GM12878 (cell line): Measurements from ENCODE around the gene URI1. TPM values are rescaled to one million over a fixed set of nuclear protein-coding genes. Genes with fewer than 3 reads are reported as not detected.

ENCODE experiments used
- ATAC-seq: fragments of 200-7000 bp; cut with Tn5 transposase; 3 replicates; pipeline ENCODE4 v1.9.1; 2020; ENCODE audit warnings: mild to moderate bottlenecking, moderate library complexity
- BruUV-seq: library from RNA; stranded (reverse); fragments of 400-500 nt; replicated peaks from 2 replicates; lab custom pipeline; 2021; lab: Mats Ljungman, UMichigan
- CTCF ChIA-PET: fragments of 300-600 bp; sonication (Branson Sonifier 250); formaldehyde crosslinking; extraction: SDS; loops from one replicate; lab custom pipeline; 2021; ENCODE audit warnings: inconsistent platforms; lab: Yijun Ruan, JAX
- POLR2A ChIA-PET: fragments of 350-600 bp; formaldehyde crosslinking; extraction: SDS; loops from one replicate; lab custom pipeline; 2021; ENCODE audit warnings: inconsistent platforms; lab: Charles Lee
- RAD21 ChIA-PET: fragments of 300-600 bp; sonication (Branson Sonifier 250); formaldehyde crosslinking; loops from one replicate; lab custom pipeline; 2023; ENCODE audit warnings: antibody characterized with exemption; ENCODE audit not compliant: unreplicated experiment; lab: Charles Lee
- SMC1A ChIA-PET: fragments of 300-600 bp; sonication (Branson Sonifier 250); formaldehyde crosslinking; loops from one replicate; lab custom pipeline; 2023; ENCODE audit not compliant: unreplicated experiment, uncharacterized antibody; lab: Charles Lee
- DNase-seq: peaks from one replicate; pipeline ENCODE4 v3.0.0-alpha.2; 2011; ENCODE audit warnings: low read depth, low spot score
- FAIRE-seq: peaks from 3 replicates; lab custom pipeline; 2011; peaks lifted over from hg19 to GRCh38; lab: Jason Lieb, UNC
- H2AFZ ChIP-seq: 2 replicates; pipeline ENCODE4 v1.6.0; 2011; ENCODE audit warnings: low read depth, low read length, control low read depth; ENCODE audit not compliant: control insufficient read depth
- H3K27ac ChIP-seq: 2 replicates; pipeline ENCODE4 v1.5.1; 2011; ENCODE audit warnings: control low read depth; ENCODE audit not compliant: control insufficient read depth, insufficient read depth
- H3K27me3 ChIP-seq, 2 experiments: replicated peaks in 1 of 2; 2 replicates each; pipeline versions ENCODE4 v1.6.0 to v1.6.1; 2011; ENCODE audit warnings: low read length in 1 of 2; ENCODE audit not compliant: control insufficient read depth in 2 of 2, insufficient read depth in 2 of 2
- H3K36me3 ChIP-seq, 2 experiments: 2 replicates each; pipeline ENCODE4 v1.5.1; 2011; ENCODE audit warnings: low read length in 1 of 2; ENCODE audit not compliant: control insufficient read depth in 2 of 2, insufficient read depth in 2 of 2
- H3K4me1 ChIP-seq: 2 replicates; pipeline ENCODE4 v1.6.1; 2011; ENCODE audit warnings: mild to moderate bottlenecking, low read length, moderate library complexity, mixed read lengths; ENCODE audit not compliant: control insufficient read depth, insufficient read depth
- H3K4me2 ChIP-seq: 2 replicates; pipeline ENCODE4 v1.6.0; 2011; ENCODE audit warnings: control low read depth; ENCODE audit not compliant: control insufficient read depth, insufficient read depth
- H3K4me3 ChIP-seq: fragments of 200-600 bp; sonication (generic); 2 replicates; pipeline ENCODE4 v1.5.1; 2016
- H3K79me2 ChIP-seq: 2 replicates; pipeline ENCODE4 v1.6.0; 2011; ENCODE audit warnings: low read length; ENCODE audit not compliant: control insufficient read depth, insufficient read depth
- H3K9ac ChIP-seq: 2 replicates; pipeline ENCODE4 v1.8.0; 2011; ENCODE audit warnings: low read length, control low read depth, mixed read lengths; ENCODE audit not compliant: control insufficient read depth, insufficient read depth
- H3K9me3 ChIP-seq: replicated peaks from 3 replicates; pipeline ENCODE4 v1.5.1; 2011; ENCODE audit warnings: mild to moderate bottlenecking, low read length; ENCODE audit not compliant: control insufficient read depth, insufficient read depth
- H4K20me1 ChIP-seq: 2 replicates; pipeline ENCODE4 v1.6.0; 2011; ENCODE audit not compliant: control insufficient read depth, insufficient read depth
- CHD4 ChIP-seq: fragments of 200-600 bp; sonication (generic); IDR thresholded peaks from 2 replicates; pipeline ENCODE4 v1.6.1; 2016; ENCODE audit warnings: mild to moderate bottlenecking
- ESRRA ChIP-seq: IDR thresholded peaks from 2 replicates; pipeline ENCODE4 v1.6.1; 2012; ENCODE audit warnings: mild to moderate bottlenecking, low read length, improper control_type of control experiment
- GATAD2B ChIP-seq: fragments of 450-650 bp; conservative IDR thresholded peaks from 2 replicates; pipeline ENCODE4 v1.6.1; 2017; ENCODE audit warnings: low read depth, mild to moderate bottlenecking, moderate library complexity
- SIX5 ChIP-seq: IDR thresholded peaks from 2 replicates; pipeline ENCODE4 v1.6.1; 2011; ENCODE audit warnings: mild to moderate bottlenecking, low read depth, low read length, moderate library complexity; ENCODE audit not compliant: severe bottlenecking
- ZBTB33 ChIP-seq: fragments of 450-650 bp; IDR thresholded peaks from 2 replicates; pipeline ENCODE4 v1.6.1; 2017; ENCODE audit warnings: mild to moderate bottlenecking
- ZZZ3 ChIP-seq: IDR thresholded peaks from 2 replicates; pipeline ENCODE4 v1.6.1; 2011; ENCODE audit warnings: low read depth; ENCODE audit not compliant: control insufficient read depth, insufficient read length
- WGBS: methylation state at CpG from one replicate; pipeline ENCODE4 v1.1.6; 2016; ENCODE audit warnings: low lambda C conversion rate; ENCODE audit not compliant: insufficient replicate concordance, insufficient coverage; ENCODE audit errors: missing lambda C conversion rate; 5-methylcytosine and 5-hydroxymethylcytosine counted together
- in situ Hi-C: fragments of 300-500 bp; cut with MboI; formaldehyde crosslinking; loops from 9 replicates; pipeline ENCODE4 v1.14.3; 2018; ENCODE audit warnings: mixed read lengths
- intact Hi-C: fragments of 100-400 bp; cut with micrococcal nuclease; formaldehyde crosslinking; loops from one replicate; pipeline ENCODE4 v1.14.2; 2022; ENCODE audit not compliant: unreplicated experiment
- polyA plus RNA-seq, 11 experiments: library from polyadenylated mRNA; depleted of rRNA in 4 of 11; unstranded in 6 of 11; stranded (reverse) in 5 of 11; fragments of >200 nt; fragmentation: Nextera tagmentation in 4 of 11; fragmentation: Illumina TruSeq in 1 of 11; extraction: Ambion mirVana in 4 of 11; extraction: Trizol in 1 of 11; gene quantifications; 1 replicate in 1 of 11; 2 replicates in 10 of 11; pipeline versions ENCODE4 v1.2.1 to v1.2.3, GENCODE V29; 2011 to 2016; ENCODE audit warnings: inconsistent platforms in 2 of 11, missing spikeins in 2 of 11, low read depth in 1 of 11
- total RNA-seq, 4 experiments: library from RNA; depleted of rRNA in 3 of 4; stranded (reverse); fragments of >200 nt in 3 of 4; fragmentation: Illumina TruSeq in 1 of 4; extraction: Trizol in 1 of 4; gene quantifications; 2 replicates each; pipeline versions ENCODE4 v1.2.1 to v1.2.3, GENCODE V29; 2013 to 2021
- TF ChIP-seq, protein P1 (sequence below): fragments of 450-650 bp; IDR thresholded peaks from 2 replicates; pipeline ENCODE4 v1.6.1; 2018; ENCODE audit warnings: mild to moderate bottlenecking, low read depth, moderate library complexity; ENCODE audit not compliant: partially characterized antibody

The URI1 gene
- total and polyA plus RNA-seq, 10 of the 15 experiments (the other 5 are each of a cell fraction or from before 2014, with no cell fraction given): 15.2 to 94.2 (median 47.9) TPM

DNA sequence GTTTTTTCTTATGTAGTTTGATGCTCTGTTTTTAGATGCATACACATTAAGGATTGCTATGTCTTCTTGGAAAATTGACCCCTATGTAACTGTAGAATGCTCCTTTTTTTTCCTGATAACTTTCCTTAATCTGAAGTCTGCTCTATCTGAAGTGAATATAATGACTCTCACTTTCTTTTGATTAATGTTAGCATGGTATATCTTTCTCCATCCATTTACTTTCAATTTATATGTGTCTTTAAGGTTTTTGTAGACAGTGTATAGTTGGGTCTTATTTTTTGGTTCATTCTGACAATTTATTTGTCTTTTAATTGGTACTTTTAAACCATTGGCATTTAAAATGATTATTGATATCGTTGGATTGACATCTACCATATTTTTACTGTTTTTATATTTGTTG lies 92.3 kb downstream of the URI1 start (continued):
- TF ChIP-seq SIX5 (no peak), GATAD2B (no peak), ZBTB33 (no peak)
- TF ChIP-seq, protein P1, sequence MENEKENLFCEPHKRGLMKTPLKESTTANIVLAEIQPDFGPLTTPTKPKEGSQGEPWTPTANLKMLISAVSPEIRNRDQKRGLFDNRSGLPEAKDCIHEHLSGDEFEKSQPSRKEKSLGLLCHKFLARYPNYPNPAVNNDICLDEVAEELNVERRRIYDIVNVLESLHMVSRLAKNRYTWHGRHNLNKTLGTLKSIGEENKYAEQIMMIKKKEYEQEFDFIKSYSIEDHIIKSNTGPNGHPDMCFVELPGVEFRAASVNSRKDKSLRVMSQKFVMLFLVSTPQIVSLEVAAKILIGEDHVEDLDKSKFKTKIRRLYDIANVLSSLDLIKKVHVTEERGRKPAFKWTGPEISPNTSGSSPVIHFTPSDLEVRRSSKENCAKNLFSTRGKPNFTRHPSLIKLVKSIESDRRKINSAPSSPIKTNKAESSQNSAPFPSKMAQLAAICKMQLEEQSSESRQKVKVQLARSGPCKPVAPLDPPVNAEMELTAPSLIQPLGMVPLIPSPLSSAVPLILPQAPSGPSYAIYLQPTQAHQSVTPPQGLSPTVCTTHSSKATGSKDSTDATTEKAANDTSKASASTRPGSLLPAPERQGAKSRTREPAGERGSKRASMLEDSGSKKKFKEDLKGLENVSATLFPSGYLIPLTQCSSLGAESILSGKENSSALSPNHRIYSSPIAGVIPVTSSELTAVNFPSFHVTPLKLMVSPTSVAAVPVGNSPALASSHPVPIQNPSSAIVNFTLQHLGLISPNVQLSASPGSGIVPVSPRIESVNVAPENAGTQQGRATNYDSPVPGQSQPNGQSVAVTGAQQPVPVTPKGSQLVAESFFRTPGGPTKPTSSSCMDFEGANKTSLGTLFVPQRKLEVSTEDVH: no peak

GRCh38 chr19:30036154-30037129 lies 94.4 kb downstream of the URI1 start:
- H3K4me1 ChIP-seq: no peaks in the 10 kb centered on the region
- no peak overlapping the region for H3K4me2 ChIP-seq
- H2AFZ ChIP-seq: no peak overlapping the region
- no peaks in the 10 kb centered on the region for H4K20me1 ChIP-seq
- POLR2A ChIA-PET: interaction anchor here (0.8 kb wide), 1 partner anchor 8 kb away, joined by 4 read pairs; no protein-coding TSS in a partner anchor
- no peak overlapping the region for H3K9ac ChIP-seq
- DNase-seq (no peak), FAIRE-seq (no peak), ATAC-seq (no peak)
- RAD21 ChIA-PET: no interaction called here
- in situ Hi-C loops: no loop called here
- no peak overlapping the region for H3K4me3 ChIP-seq
- no peaks in the 10 kb centered on the region for H3K27me3 ChIP-seq
- WGBS: 77% methylated on average over 8 of the region's 8 CpGs
- peaks cover 0 to 13% of the 10 kb centered on the region in 2 experiments; a peak in 1 of 4 replicates for H3K36me3 ChIP-seq
- peaks cover 5% of the 10 kb centered on the region for H3K9me3 ChIP-seq
- intact Hi-C loops: no loop called here
- no peaks in the 10 kb centered on the region for H3K79me2 ChIP-seq
- TF ChIP-seq ESRRA (no peak), CHD4 (no peak), ZZZ3 (no peak)
- no TSS peak for BruUV-seq
- CTCF ChIA-PET: interaction anchor here (0.7 kb wide), 1 partner anchor 11 kb away, joined by 3 read pairs; no protein-coding TSS in a partner anchor
- SMC1A ChIA-PET: interaction anchor here (0.7 to 2.3 kb wide), 2 partner anchors 9 to 65 kb away, joined by 3 to 10 read pairs; no protein-coding TSS in a partner anchor
- H3K27ac ChIP-seq: peak overlapping the region; percentile 8; the same call in 1 of the 2 replicates
